ENCODE data around the gene TRPM5.
A peak's percentile ranks its signal among the peaks of the same experiment; 100 is the strongest.

TRPM5 gene

GRCh38 chr11:2401436-2401984 is 42.8 kb downstream of the TRPM5 start:
- no peak for DNase-seq

DNA sequence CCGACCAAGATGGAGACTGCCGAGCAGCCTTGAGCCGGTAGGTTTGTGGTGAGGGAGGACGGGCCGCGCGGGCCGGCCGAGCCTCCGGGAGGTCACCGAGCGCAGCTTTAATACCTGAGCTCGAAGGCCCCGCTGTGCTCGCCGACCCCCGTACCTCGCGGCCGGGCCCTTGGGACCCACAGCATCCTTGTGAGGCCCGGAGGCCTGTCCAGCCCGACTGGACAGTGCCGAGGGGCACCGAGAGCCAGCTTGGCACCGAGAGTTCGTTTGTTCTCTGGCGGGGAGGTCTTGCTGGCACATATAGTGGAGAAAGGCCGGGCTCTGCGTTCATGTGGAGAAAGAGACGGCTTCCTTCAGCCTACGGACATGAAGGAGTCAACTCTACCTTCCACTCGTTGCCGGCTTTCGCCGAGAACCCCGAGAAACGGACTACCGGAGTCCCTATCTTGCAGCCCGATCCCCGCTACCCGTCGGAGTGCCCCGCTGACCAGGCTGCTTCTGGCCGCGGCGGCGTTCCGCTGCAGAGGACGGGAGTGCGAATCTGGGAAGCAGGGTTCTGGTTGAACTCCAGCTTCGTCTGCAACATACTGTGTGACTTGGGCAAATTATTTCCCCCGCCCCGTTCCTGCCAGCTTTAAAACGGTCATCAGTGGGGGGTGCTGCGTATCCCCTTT is 43.4 kb downstream of the TRPM5 start:
- no peak for DNase-seq

DNA sequence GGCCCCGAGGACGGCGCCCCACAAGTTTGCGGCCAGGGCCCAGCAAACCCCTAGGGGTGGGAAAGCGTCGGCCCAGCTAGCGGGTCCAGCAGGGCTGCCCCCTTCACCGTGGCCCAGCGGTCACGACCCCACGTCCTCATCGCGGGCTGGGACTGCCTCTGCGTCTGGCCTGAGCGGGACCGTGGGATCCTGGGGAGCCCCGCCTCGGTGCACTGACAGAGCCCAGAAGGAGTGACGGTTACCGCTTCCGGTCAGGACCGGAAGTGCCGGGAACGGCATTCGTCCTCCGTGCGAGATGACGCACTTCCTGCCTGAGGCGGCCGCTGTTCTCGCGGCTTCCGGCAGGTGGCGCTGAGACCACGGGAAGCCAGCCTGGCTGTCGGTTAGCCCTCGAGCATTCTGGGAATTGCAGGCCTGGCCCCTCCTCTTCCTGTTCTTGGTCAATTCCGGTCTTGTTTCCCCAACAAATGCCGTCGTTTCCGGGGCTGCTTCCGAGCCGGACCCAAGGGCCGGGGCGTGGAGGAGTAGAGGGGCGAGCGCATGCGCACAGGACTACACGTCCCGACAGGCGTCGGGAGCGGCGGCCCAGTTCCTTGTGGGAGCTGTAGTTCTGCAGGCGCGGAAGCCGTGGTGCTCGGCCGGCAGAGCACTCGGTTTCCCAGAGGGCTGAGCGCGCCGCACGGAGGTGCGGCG is 44.1 kb downstream of the TRPM5 start, which contains the start of gene TSSC4:
TSS of gene TSSC4 (plus strand) at position 682 of the 693 bp plus-strand sequence. CDS start 1,884 bp downstream, outside the sequence.
- DNase-seq, result peak; percentile 99

- peak; percentile 23 for DNase-seq
Measured at GRCh38 chr11:2399488-2400068, 44.7 kb downstream of the TRPM5 start.

GRCh38 chr11:2398664-2399355 is 45.5 kb downstream of the TRPM5 start:
- DNase-seq, result no peak

DNA sequence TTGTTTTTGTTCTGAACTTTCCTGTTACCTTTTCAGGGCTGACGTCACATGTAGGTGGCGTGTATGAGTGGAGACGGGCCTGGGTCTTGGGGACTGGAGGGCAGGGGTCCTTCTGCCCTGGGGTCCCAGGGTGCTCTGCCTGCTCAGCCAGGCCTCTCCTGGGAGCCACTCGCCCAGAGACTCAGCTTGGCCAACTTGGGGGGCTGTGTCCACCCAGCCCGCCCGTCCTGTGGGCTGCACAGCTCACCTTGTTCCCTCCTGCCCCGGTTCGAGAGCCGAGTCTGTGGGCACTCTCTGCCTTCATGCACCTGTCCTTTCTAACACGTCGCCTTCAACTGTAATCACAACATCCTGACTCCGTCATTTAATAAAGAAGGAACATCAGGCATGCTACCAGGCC is 47.3 kb downstream of the TRPM5 start:
- no peak for DNase-seq

GRCh38 chr11:2396471-2396870 is 47.8 kb downstream of the TRPM5 start:
- no peak for DNase-seq

- no peak for DNase-seq
Measured at GRCh38 chr11:2395856-2396255, 48.5 kb downstream of the TRPM5 start.

DNA sequence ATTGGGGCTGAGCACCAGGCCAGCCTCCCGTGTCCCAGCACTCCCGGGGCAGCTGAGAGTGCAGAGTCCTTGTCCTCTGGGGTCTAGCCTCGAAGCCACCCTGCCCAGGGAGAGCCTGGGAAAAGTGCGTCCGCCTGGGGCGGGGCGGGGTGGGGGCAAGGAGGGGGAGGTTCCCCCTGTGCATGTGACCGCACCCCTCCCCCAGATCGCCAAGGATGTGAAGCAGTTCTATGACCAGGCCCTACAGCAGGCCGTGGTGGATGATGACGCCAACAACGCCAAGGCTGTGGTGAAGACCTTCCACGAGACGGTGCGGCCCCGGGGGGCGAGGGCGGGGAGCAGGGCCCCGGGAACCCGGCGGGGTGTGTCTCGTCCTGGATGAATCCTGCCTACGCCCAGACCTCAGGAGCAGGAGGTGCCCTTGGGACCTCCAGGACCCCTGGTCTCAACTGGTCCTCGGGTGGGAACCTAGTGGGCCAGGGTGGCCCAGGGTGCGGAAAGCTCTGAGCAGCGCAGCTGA is 49.0 kb downstream of the TRPM5 start:
- no peak for DNase-seq

DNA sequence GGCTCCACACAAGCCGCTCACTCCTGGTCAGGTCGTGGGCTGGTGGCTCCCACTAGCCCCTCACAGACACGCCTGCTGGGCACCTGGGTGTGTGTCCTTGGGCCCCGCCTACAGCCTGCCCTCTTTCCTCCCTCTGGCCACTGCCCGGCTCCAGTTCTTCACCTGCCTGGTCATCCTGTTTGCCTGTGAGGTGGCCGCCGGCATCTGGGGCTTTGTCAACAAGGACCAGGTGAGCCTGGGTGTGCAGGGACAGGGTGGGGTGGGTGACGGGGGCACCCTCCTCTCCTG is 49.6 kb downstream of the TRPM5 start:
- DNase-seq, result no peak
